Activated naive CD4-positive, alpha-beta T cell treated with anti-CD3 and anti-CD28 coated beads, Interleukin-2, amount 50 U/mL, for 24 hours (primary cell): ENCODE data around the gene RPS14.

Experiments used
- H3K27ac Mint-ChIP-seq: one replicate; pipeline ENCODE4 v1.8.0; 2021; ENCODE audit warnings: mild to moderate bottlenecking, mixed read lengths
- H3K27me3 Mint-ChIP-seq: one replicate; pipeline ENCODE4 v1.8.0; 2021; ENCODE audit warnings: mixed read lengths
- H3K36me3 Mint-ChIP-seq: one replicate; pipeline ENCODE4 v1.8.0; 2021; ENCODE audit warnings: mixed read lengths
- H3K4me1 Mint-ChIP-seq: one replicate; pipeline ENCODE4 v1.8.0; 2021; ENCODE audit warnings: mixed read lengths
- H3K4me3 Mint-ChIP-seq: one replicate; pipeline ENCODE4 v1.8.0; 2021; ENCODE audit warnings: mild to moderate bottlenecking, mixed read lengths
- H3K9me3 Mint-ChIP-seq: one replicate; pipeline ENCODE4 v1.8.0; 2021; ENCODE audit warnings: mixed read lengths

The RPS14 gene

GRCh38 chr5:150394131-150394530, 55.4 kb downstream of the RPS14 start:
- no peaks in the 10 kb centered on the region for H3K9me3 Mint-ChIP-seq
- peaks cover 6% of the 10 kb centered on the region for H3K36me3 Mint-ChIP-seq
- no peaks in the 10 kb centered on the region for H3K27me3 Mint-ChIP-seq
- no peak overlapping the region for H3K4me3 Mint-ChIP-seq
- no peak overlapping the region for H3K27ac Mint-ChIP-seq
- H3K4me1 Mint-ChIP-seq, result no peaks in the 10 kb centered on the region

- H3K4me3 Mint-ChIP-seq, result no peak overlapping the region
- peaks cover 6% of the 10 kb centered on the region for H3K36me3 Mint-ChIP-seq
- H3K4me1 Mint-ChIP-seq, result no peaks in the 10 kb centered on the region
- H3K9me3 Mint-ChIP-seq, result no peaks in the 10 kb centered on the region
- H3K27ac Mint-ChIP-seq, result no peak overlapping the region
- no peaks in the 10 kb centered on the region for H3K27me3 Mint-ChIP-seq
Observed at GRCh38 chr5:150393096-150393645, 56.4 kb downstream of the RPS14 start.

GRCh38 chr5:150392680-150393079, 56.9 kb downstream of the RPS14 start:
- H3K36me3 Mint-ChIP-seq, result peaks cover 6% of the 10 kb centered on the region
- no peak overlapping the region for H3K27ac Mint-ChIP-seq
- no peak overlapping the region for H3K4me3 Mint-ChIP-seq
- no peaks in the 10 kb centered on the region for H3K27me3 Mint-ChIP-seq
- no peaks in the 10 kb centered on the region for H3K4me1 Mint-ChIP-seq
- no peaks in the 10 kb centered on the region for H3K9me3 Mint-ChIP-seq
